WTC11 (cell line): Measurements from ENCODE around the gene CNFN. TPM values are rescaled to one million over a fixed set of nuclear protein-coding genes. Genes with fewer than 3 reads are reported as not detected.

Source experiments
- ATAC-seq: fragments of 200-7000 bp; cut with Tn5 transposase; 2 replicates; pipeline ENCODE4 v1.10.0; 2021; ENCODE audit warnings: mild to moderate bottlenecking, moderate library complexity
- CTCF ChIA-PET: fragments of 300-600 bp; sonication (Branson Sonifier 250); formaldehyde crosslinking; loops from one replicate; lab custom pipeline; 2021; ENCODE audit warnings: antibody characterized with exemption; lab: Charles Lee
- POLR2A ChIA-PET: fragments of 350-600 bp; sonication (Branson Sonifier 250); formaldehyde crosslinking; loops from one replicate; lab custom pipeline; 2021; ENCODE audit warnings: antibody characterized with exemption; lab: Charles Lee
- DNase-seq: peaks from one replicate; pipeline ENCODE4 v3.0.0; 2021; ENCODE audit warnings: low spot score
- H3K27ac Mint-ChIP-seq: 2 replicates; pipeline ENCODE4 v1.8.0; 2021; ENCODE audit warnings: mixed read lengths
- H3K27me3 Mint-ChIP-seq: 2 replicates; pipeline ENCODE4 v1.8.0; 2021; ENCODE audit warnings: low read depth, mild to moderate bottlenecking, moderate library complexity, mixed read lengths
- H3K36me3 Mint-ChIP-seq: 2 replicates; pipeline ENCODE4 v1.8.0; 2021; ENCODE audit warnings: mixed read lengths
- H3K4me1 Mint-ChIP-seq: 2 replicates; pipeline ENCODE4 v1.8.0; 2022; ENCODE audit warnings: mixed read lengths
- H3K4me3 Mint-ChIP-seq: 2 replicates; pipeline ENCODE4 v1.8.0; 2021; ENCODE audit warnings: mild to moderate bottlenecking, moderate library complexity, mixed read lengths
- H3K9me3 Mint-ChIP-seq: 2 replicates; pipeline ENCODE4 v1.8.0; 2021; ENCODE audit warnings: mixed read lengths
- AFF4 ChIP-seq: sonication (generic); formaldehyde crosslinking; IDR thresholded peaks from 2 replicates; pipeline ENCODE4 v1.8.1; 2023; ENCODE audit warnings: mild to moderate bottlenecking, missing genetic modification reagents, borderline replicate concordance
- E2F1 ChIP-seq: sonication (generic); formaldehyde crosslinking; IDR thresholded peaks from 2 replicates; pipeline ENCODE4 v1.8.0; 2022; ENCODE audit warnings: mild to moderate bottlenecking, missing genetic modification reagents
- FOXP1 ChIP-seq: sonication (generic); formaldehyde crosslinking; IDR thresholded peaks from 2 replicates; pipeline ENCODE4 v1.8.0; 2022; ENCODE audit warnings: missing genetic modification reagents, mild to moderate bottlenecking, moderate library complexity, borderline replicate concordance
- GTF2I ChIP-seq: fragments of 250-450 bp; sonication (Bioruptor Pico); conservative IDR thresholded peaks from 2 replicates; pipeline ENCODE4 v1.4.0; 2021; ENCODE audit warnings: mild to moderate bottlenecking
- KAT7 ChIP-seq: sonication (generic); formaldehyde crosslinking; IDR thresholded peaks from 2 replicates; pipeline ENCODE4 v1.8.1; 2023; ENCODE audit warnings: missing genetic modification reagents, mild to moderate bottlenecking, borderline replicate concordance
- NR1H2 ChIP-seq: sonication (generic); formaldehyde crosslinking; IDR thresholded peaks from 2 replicates; pipeline ENCODE4 v1.9.0; 2021; ENCODE audit warnings: mild to moderate bottlenecking, moderate library complexity, missing genetic modification reagents
- PRRX2 ChIP-seq: fragments of 250-450 bp; sonication (Bioruptor Pico); IDR thresholded peaks from 2 replicates; pipeline ENCODE4 v1.8.0; 2021; ENCODE audit warnings: mild to moderate bottlenecking
- RELA ChIP-seq: sonication (generic); formaldehyde crosslinking; IDR thresholded peaks from 2 replicates; pipeline ENCODE4 v1.8.1; 2022; ENCODE audit warnings: missing genetic modification reagents, mild to moderate bottlenecking, borderline replicate concordance
- TP53 ChIP-seq: sonication (generic); formaldehyde crosslinking; IDR thresholded peaks from 2 replicates; pipeline ENCODE4 v1.8.1; 2023; ENCODE audit warnings: mild to moderate bottlenecking, missing genetic modification reagents
- ZNF121 ChIP-seq: sonication (generic); formaldehyde crosslinking; IDR thresholded peaks from 2 replicates; pipeline ENCODE4 v1.8.0; 2023; ENCODE audit warnings: missing genetic modification reagents
- ZNF219 ChIP-seq: sonication (generic); formaldehyde crosslinking; IDR thresholded peaks from 2 replicates; pipeline ENCODE4 v1.8.0; 2023; ENCODE audit warnings: missing genetic modification reagents, mild to moderate bottlenecking, borderline replicate concordance
- ZNF317 ChIP-seq: sonication (generic); formaldehyde crosslinking; IDR thresholded peaks from 2 replicates; pipeline ENCODE4 v1.8.1; 2023; ENCODE audit warnings: low read depth, mild to moderate bottlenecking, moderate library complexity, missing genetic modification reagents, borderline replicate concordance
- ZNF423 ChIP-seq: fragments of 250-450 bp; sonication (Bioruptor Pico); IDR thresholded peaks from 2 replicates; pipeline ENCODE4 v2.1.2; 2022; ENCODE audit warnings: mild to moderate bottlenecking, moderate library complexity
- total RNA-seq: library from RNA; stranded (reverse); gene quantifications from 3 replicates; pipeline ENCODE4 v1.2.3, GENCODE V29; 2021
- TF ChIP-seq, protein P1 (sequence below): sonication (generic); formaldehyde crosslinking; IDR thresholded peaks from 2 replicates; pipeline ENCODE4 v1.8.1; 2023; ENCODE audit warnings: mild to moderate bottlenecking, missing genetic modification reagents
- TF ChIP-seq, protein P2 (sequence below): sonication (generic); formaldehyde crosslinking; conservative IDR thresholded peaks from 2 replicates; pipeline ENCODE4 v1.8.1; 2023; ENCODE audit warnings: mild to moderate bottlenecking, low read depth, missing genetic modification reagents, moderate library complexity
- TF ChIP-seq, protein P3 (sequence below): sonication (generic); formaldehyde crosslinking; IDR thresholded peaks from 2 replicates; pipeline ENCODE4 v1.8.1; 2022; ENCODE audit warnings: mild to moderate bottlenecking, moderate library complexity, missing genetic modification reagents
- TF ChIP-seq, protein P4 (sequence below): sonication (generic); formaldehyde crosslinking; IDR thresholded peaks from 2 replicates; pipeline ENCODE4 v1.8.0; 2022; ENCODE audit warnings: missing genetic modification reagents

Gene CNFN
- total RNA-seq, 1 experiment from 2014 or later: 9.6 TPM

GRCh38 chr19:42361545-42361910, 28.6 kb downstream of the CNFN start:
- no peaks in the 10 kb centered on the region for H3K27me3 Mint-ChIP-seq
- H3K36me3 Mint-ChIP-seq: peaks cover 37% of the 10 kb centered on the region
- POLR2A ChIA-PET: interaction anchor here (0.7 kb wide), 1 partner anchor 135 kb away, joined by 3 read pairs; no protein-coding TSS in a partner anchor
- peaks cover 11% of the 10 kb centered on the region for H3K9me3 Mint-ChIP-seq
- H3K4me1 Mint-ChIP-seq: peaks cover 22% of the 10 kb centered on the region
- peak overlapping the region; percentile 46; the same call in 1 of the 2 replicates for H3K27ac Mint-ChIP-seq
- H3K4me3 Mint-ChIP-seq: no peak overlapping the region
- no peak for DNase-seq
- no peak for ATAC-seq
- CTCF ChIA-PET: interaction anchor here (0.5 to 1.4 kb wide), 12 partner anchors 9 to 115 kb away, joined by 3 to 23 read pairs (median 4); no protein-coding TSS in a partner anchor
- TF ChIP-seq ZNF121 (CRISPR knock-in tag): peak; percentile 95
- TF ChIP-seq PRRX2: no peak

DNA sequence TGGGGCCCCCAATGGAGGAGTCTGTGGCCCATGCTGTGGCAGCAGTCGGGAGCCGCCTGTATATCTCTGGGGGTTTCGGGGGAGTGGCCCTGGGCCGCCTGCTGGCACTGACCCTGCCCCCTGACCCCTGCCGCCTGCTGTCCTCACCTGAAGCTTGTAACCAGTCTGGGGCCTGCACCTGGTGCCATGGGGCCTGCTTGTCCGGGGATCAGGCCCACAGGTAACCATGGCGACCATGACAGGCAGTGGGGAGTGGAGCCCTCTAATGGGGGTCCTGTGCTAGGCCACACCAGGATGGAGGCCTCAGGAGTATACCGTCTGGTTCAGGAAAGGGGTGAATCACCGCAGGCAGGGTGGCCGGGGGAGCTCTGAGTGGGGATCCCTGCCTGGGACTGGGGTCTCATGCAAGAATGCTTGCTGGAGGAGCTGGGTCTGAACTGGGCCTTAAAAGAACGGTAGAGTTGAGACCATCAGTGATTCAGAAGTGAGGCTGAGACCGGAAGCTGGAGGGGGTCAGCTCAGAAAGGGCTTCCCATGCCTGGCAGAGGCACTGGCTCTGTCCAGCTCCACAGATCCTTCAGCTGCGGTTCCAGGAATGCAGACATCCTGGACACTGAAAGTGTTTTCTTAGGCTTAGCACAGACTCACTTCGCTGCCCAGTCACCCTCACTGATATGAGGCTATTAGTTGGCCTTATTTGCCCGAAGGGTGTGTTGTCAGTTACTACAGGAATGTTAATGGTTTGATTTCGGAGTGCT, 29.1 kb downstream of the CNFN start:
- Mint-ChIP-seq H3K4me1 (peaks cover 21% of the 10 kb centered on the region), H3K27ac (peak overlapping the region; percentile 46; the same call in 1 of the 2 replicates), H3K36me3 (peaks cover 39% of the 10 kb centered on the region), H3K27me3 (no peaks in the 10 kb centered on the region), H3K4me3 (no peak overlapping the region), H3K9me3 (peaks cover 11% of the 10 kb centered on the region)
- ChIA-PET POLR2A (interaction anchor here (0.7 kb wide), 1 partner anchor 136 kb away, joined by 3 read pairs; no protein-coding TSS in a partner anchor), CTCF (interaction anchor here (0.5 to 1.4 kb wide), 15 partner anchors 10 to 115 kb away, joined by 3 to 23 read pairs (median 4); no protein-coding TSS in a partner anchor)
- ATAC-seq: peak; percentile 94
- peak; percentile 79 for DNase-seq
- TF ChIP-seq, protein P1, sequence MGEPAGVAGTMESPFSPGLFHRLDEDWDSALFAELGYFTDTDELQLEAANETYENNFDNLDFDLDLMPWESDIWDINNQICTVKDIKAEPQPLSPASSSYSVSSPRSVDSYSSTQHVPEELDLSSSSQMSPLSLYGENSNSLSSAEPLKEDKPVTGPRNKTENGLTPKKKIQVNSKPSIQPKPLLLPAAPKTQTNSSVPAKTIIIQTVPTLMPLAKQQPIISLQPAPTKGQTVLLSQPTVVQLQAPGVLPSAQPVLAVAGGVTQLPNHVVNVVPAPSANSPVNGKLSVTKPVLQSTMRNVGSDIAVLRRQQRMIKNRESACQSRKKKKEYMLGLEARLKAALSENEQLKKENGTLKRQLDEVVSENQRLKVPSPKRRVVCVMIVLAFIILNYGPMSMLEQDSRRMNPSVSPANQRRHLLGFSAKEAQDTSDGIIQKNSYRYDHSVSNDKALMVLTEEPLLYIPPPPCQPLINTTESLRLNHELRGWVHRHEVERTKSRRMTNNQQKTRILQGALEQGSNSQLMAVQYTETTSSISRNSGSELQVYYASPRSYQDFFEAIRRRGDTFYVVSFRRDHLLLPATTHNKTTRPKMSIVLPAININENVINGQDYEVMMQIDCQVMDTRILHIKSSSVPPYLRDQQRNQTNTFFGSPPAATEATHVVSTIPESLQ (CRISPR knock-in tag): no peak
- TF ChIP-seq RELA (CRISPR knock-in tag) (no peak), ZNF423 (CRISPR knock-in tag) (0 out of 2 replicates have a peak, but pooled peaks have one; percentile 37), NR1H2 (CRISPR knock-in tag) (no peak), ZNF317 (no peak), AFF4 (CRISPR knock-in tag) (no peak), GTF2I (no peak), TP53 (CRISPR knock-in tag) (no peak), FOXP1 (0 out of 2 replicates have a peak, but pooled peaks have one; percentile 32), E2F1 (CRISPR knock-in tag) (no peak), ZNF219 (no peak), KAT7 (CRISPR knock-in tag) (no peak)
- TF ChIP-seq, protein P2, sequence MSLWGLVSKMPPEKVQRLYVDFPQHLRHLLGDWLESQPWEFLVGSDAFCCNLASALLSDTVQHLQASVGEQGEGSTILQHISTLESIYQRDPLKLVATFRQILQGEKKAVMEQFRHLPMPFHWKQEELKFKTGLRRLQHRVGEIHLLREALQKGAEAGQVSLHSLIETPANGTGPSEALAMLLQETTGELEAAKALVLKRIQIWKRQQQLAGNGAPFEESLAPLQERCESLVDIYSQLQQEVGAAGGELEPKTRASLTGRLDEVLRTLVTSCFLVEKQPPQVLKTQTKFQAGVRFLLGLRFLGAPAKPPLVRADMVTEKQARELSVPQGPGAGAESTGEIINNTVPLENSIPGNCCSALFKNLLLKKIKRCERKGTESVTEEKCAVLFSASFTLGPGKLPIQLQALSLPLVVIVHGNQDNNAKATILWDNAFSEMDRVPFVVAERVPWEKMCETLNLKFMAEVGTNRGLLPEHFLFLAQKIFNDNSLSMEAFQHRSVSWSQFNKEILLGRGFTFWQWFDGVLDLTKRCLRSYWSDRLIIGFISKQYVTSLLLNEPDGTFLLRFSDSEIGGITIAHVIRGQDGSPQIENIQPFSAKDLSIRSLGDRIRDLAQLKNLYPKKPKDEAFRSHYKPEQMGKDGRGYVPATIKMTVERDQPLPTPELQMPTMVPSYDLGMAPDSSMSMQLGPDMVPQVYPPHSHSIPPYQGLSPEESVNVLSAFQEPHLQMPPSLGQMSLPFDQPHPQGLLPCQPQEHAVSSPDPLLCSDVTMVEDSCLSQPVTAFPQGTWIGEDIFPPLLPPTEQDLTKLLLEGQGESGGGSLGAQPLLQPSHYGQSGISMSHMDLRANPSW (CRISPR knock-in tag): no peak
- TF ChIP-seq, protein P3, sequence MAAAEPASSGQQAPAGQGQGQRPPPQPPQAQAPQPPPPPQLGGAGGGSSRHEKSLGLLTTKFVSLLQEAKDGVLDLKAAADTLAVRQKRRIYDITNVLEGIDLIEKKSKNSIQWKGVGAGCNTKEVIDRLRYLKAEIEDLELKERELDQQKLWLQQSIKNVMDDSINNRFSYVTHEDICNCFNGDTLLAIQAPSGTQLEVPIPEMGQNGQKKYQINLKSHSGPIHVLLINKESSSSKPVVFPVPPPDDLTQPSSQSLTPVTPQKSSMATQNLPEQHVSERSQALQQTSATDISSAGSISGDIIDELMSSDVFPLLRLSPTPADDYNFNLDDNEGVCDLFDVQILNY: no peak
- TF ChIP-seq, protein P4, sequence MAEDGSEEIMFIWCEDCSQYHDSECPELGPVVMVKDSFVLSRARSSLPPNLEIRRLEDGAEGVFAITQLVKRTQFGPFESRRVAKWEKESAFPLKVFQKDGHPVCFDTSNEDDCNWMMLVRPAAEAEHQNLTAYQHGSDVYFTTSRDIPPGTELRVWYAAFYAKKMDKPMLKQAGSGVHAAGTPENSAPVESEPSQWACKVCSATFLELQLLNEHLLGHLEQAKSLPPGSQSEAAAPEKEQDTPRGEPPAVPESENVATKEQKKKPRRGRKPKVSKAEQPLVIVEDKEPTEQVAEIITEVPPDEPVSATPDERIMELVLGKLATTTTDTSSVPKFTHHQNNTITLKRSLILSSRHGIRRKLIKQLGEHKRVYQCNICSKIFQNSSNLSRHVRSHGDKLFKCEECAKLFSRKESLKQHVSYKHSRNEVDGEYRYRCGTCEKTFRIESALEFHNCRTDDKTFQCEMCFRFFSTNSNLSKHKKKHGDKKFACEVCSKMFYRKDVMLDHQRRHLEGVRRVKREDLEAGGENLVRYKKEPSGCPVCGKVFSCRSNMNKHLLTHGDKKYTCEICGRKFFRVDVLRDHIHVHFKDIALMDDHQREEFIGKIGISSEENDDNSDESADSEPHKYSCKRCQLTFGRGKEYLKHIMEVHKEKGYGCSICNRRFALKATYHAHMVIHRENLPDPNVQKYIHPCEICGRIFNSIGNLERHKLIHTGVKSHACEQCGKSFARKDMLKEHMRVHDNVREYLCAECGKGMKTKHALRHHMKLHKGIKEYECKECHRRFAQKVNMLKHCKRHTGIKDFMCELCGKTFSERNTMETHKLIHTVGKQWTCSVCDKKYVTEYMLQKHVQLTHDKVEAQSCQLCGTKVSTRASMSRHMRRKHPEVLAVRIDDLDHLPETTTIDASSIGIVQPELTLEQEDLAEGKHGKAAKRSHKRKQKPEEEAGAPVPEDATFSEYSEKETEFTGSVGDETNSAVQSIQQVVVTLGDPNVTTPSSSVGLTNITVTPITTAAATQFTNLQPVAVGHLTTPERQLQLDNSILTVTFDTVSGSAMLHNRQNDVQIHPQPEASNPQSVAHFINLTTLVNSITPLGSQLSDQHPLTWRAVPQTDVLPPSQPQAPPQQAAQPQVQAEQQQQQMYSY (CRISPR knock-in tag): no peak
